Mesenchymal stem cell (in vitro differentiated cells and primary cell): ENCODE measurements around the gene CCDC24.

Experiments
- DNase-seq: peaks from one replicate; pipeline ENCODE4 v3.0.0-alpha.2; 2013
- H2AFZ ChIP-seq: one replicate; pipeline ENCODE4 v1.6.1; 2013; ENCODE audit warnings: low read depth, mild to moderate bottlenecking, control low read depth, inconsistent platforms, low read length, moderate library complexity
- H2AK5ac ChIP-seq: 2 replicates; pipeline ENCODE4 v1.6.1; 2013; ENCODE audit warnings: low read length, moderate library complexity, mild to moderate bottlenecking, inconsistent platforms; ENCODE audit not compliant: severe bottlenecking
- H2BK120ac ChIP-seq: one replicate; pipeline ENCODE4 v1.6.1; 2013; ENCODE audit warnings: low read depth, mild to moderate bottlenecking, inconsistent platforms, low read length, moderate library complexity
- H2BK12ac ChIP-seq, 2 experiments: one replicate each; pipeline ENCODE4 v1.6.1; 2013; ENCODE audit warnings: inconsistent platforms in 2 of 2, low read length in 2 of 2, mild to moderate bottlenecking in 2 of 2, moderate library complexity in 2 of 2, control low read depth in 1 of 2
- H2BK15ac ChIP-seq: one replicate; pipeline ENCODE4 v1.6.1; 2013; ENCODE audit warnings: mild to moderate bottlenecking, low read depth, inconsistent platforms; ENCODE audit not compliant: poor library complexity, severe bottlenecking
- H2BK5ac ChIP-seq: 2 replicates; pipeline ENCODE4 v1.6.1; 2013; ENCODE audit warnings: low read depth, mild to moderate bottlenecking, low read length, control low read depth, inconsistent platforms; ENCODE audit not compliant: poor library complexity, severe bottlenecking
- H3K14ac ChIP-seq, 2 experiments: one replicate each; pipeline ENCODE4 v1.6.1; 2013; ENCODE audit warnings: inconsistent platforms in 2 of 2, low read length in 2 of 2, control low read depth in 1 of 2, mild to moderate bottlenecking in 1 of 2, moderate library complexity in 1 of 2
- H3K18ac ChIP-seq, 2 experiments: one replicate each; pipeline ENCODE4 v1.6.1; 2013; ENCODE audit warnings: inconsistent platforms in 2 of 2, low read length in 2 of 2, control low read depth in 1 of 2, low read depth in 1 of 2, mild to moderate bottlenecking in 1 of 2
- H3K23ac ChIP-seq, 2 experiments: one replicate each; pipeline ENCODE4 v1.6.1; 2013; ENCODE audit warnings: inconsistent platforms in 2 of 2, low read length in 2 of 2, mild to moderate bottlenecking in 2 of 2, moderate library complexity in 2 of 2, control low read depth in 1 of 2
- H3K27ac ChIP-seq: 2 replicates; pipeline ENCODE4 v1.5.1; 2013; ENCODE audit warnings: mild to moderate bottlenecking, moderate library complexity, low read length, control low read depth, inconsistent platforms; ENCODE audit not compliant: poor library complexity, severe bottlenecking
- H3K27me3 ChIP-seq, 2 experiments: 2 replicates each; pipeline versions ENCODE4 v1.6.1 to v1.7.0; 2013; ENCODE audit warnings: low read length in 2 of 2, mild to moderate bottlenecking in 2 of 2, moderate library complexity in 2 of 2, control low read depth in 1 of 2, inconsistent platforms in 1 of 2; ENCODE audit not compliant: control insufficient read depth in 1 of 2, insufficient read depth in 1 of 2
- H3K36me3 ChIP-seq, 2 experiments: 2 replicates each; pipeline versions ENCODE4 v1.6.1 to v1.7.0; 2013; ENCODE audit warnings: low read length in 2 of 2, control low read depth in 1 of 2, inconsistent platforms in 1 of 2, low read depth in 1 of 2, mild to moderate bottlenecking in 1 of 2; ENCODE audit not compliant: insufficient read depth in 2 of 2, control insufficient read depth in 1 of 2
- H3K4ac ChIP-seq, 2 experiments: one replicate each; pipeline ENCODE4 v1.6.1; 2013; ENCODE audit warnings: inconsistent platforms in 2 of 2, low read length in 2 of 2, mild to moderate bottlenecking in 2 of 2, moderate library complexity in 2 of 2, control low read depth in 1 of 2, low read depth in 1 of 2
- H3K4me1 ChIP-seq: 2 replicates; pipeline ENCODE4 v1.6.1; 2013; ENCODE audit warnings: low read depth, low read length, control low read depth; ENCODE audit not compliant: control insufficient read depth, insufficient read depth
- H3K4me2 ChIP-seq: 2 replicates; pipeline ENCODE4 v1.6.1; 2013; ENCODE audit warnings: low read length, mild to moderate bottlenecking, inconsistent platforms; ENCODE audit not compliant: poor library complexity, severe bottlenecking
- H3K4me3 ChIP-seq, 2 experiments: 2 replicates each; pipeline versions ENCODE4 v1.5.1 to v1.7.0; 2013; ENCODE audit warnings: low read length in 2 of 2, mild to moderate bottlenecking in 2 of 2, control low read depth in 1 of 2, low read depth in 1 of 2; ENCODE audit not compliant: insufficient read depth in 1 of 2
- H3K79me1 ChIP-seq: replicated peaks from 2 replicates; pipeline ENCODE4 v1.6.1; 2013; ENCODE audit warnings: mild to moderate bottlenecking, control low read depth, low read length, inconsistent platforms; ENCODE audit not compliant: poor library complexity, severe bottlenecking
- H3K9ac ChIP-seq: 2 replicates; pipeline ENCODE4 v1.7.0; 2013; ENCODE audit warnings: mild to moderate bottlenecking, low read length, moderate library complexity
- H3K9me3 ChIP-seq: 2 replicates; pipeline ENCODE4 v1.7.0; 2013; ENCODE audit warnings: mild to moderate bottlenecking, low read length; ENCODE audit not compliant: control insufficient read depth
- H4K8ac ChIP-seq: one replicate; pipeline ENCODE4 v1.6.1; 2013; ENCODE audit warnings: inconsistent platforms, mild to moderate bottlenecking, low read length, moderate library complexity
- H4K91ac ChIP-seq: one replicate; pipeline ENCODE4 v1.6.1; 2013; ENCODE audit warnings: mild to moderate bottlenecking, low read length, inconsistent platforms
- WGBS: methylation state at CpG from one replicate; pipeline ENCODE4 v1.1.7; 2013; ENCODE audit warnings: mixed read lengths; 5-methylcytosine and 5-hydroxymethylcytosine counted together

Gene CCDC24

GRCh38 chr1:43946236-43947060 lies 45.0 kb upstream of the CCDC24 start, which contains the start of gene IPO13:
IPO13 (plus strand) TSS chr1:43946950; CDS start chr1:43947601, 651 bp downstream.
- peak within 1 kb of the TSS; percentile 100 for H3K9ac ChIP-seq
- H2AFZ ChIP-seq = peak within 1 kb of the TSS; percentile 98
- peak within 1 kb of the TSS; percentile 87 to 96 for H3K18ac ChIP-seq
- H2BK15ac ChIP-seq = peak within 1 kb of the TSS; percentile 90
- peak within 1 kb of the TSS; percentile 68 to 99 for H3K4me3 ChIP-seq
- peak within 1 kb of the TSS; percentile 85 for H3K4me2 ChIP-seq
- H4K8ac ChIP-seq = peak within 1 kb of the TSS; percentile 78
- peaks cover 29% of the 10 kb centered on the region for H3K79me1 ChIP-seq
- peaks cover 9 to 18% of the 10 kb centered on the region in 2 experiments for H3K36me3 ChIP-seq
- H3K4ac ChIP-seq = peak within 1 kb of the TSS in 1 of 2 experiments; percentile 96
- peak within 1 kb of the TSS in 1 of 2 experiments; percentile 97 for H3K23ac ChIP-seq
- peak within 1 kb of the TSS; percentile 87 for H4K91ac ChIP-seq
- peak within 1 kb of the TSS; percentile 55 for H2BK120ac ChIP-seq
- H3K14ac ChIP-seq = peak within 1 kb of the TSS in 1 of 2 experiments; percentile 98
- peak within 1 kb of the TSS in 1 of 2 experiments; percentile 75 for H2BK12ac ChIP-seq
- WGBS = under 1% methylated on average over 70 of the region's 74 CpGs
- peak within 1 kb of the TSS; percentile 98 for H2BK5ac ChIP-seq
- no peaks in the 10 kb centered on the region for H3K9me3 ChIP-seq
- peak within 1 kb of the TSS; percentile 68 for H3K27ac ChIP-seq
- peaks cover 30% of the 10 kb centered on the region for H3K4me1 ChIP-seq
- no peaks in the 10 kb centered on the region for H3K27me3 ChIP-seq
- H2AK5ac ChIP-seq = no peak within 1 kb of the TSS
- DNase-seq = peak; percentile 96

- Histone ChIP-seq H4K8ac (peak overlapping the region; percentile 1), H3K23ac (peak overlapping the region in 1 of 2 experiments; percentile 97), H4K91ac (peak overlapping the region; percentile 2), H3K4me3 (peak overlapping the region; percentile 68 to 99), H3K4ac (peak overlapping the region in 1 of 2 experiments; percentile 96), H2BK120ac (no peak overlapping the region), H3K4me1 (peaks cover 30% of the 10 kb centered on the region), H3K79me1 (peaks cover 29% of the 10 kb centered on the region), H3K18ac (peak overlapping the region; percentile 87 to 96), H3K4me2 (peak overlapping the region; percentile 85), H3K14ac (peak overlapping the region in 1 of 2 experiments; percentile 98), H3K36me3 (peaks cover 9 to 18% of the 10 kb centered on the region in 2 experiments), H3K9me3 (no peaks in the 10 kb centered on the region), H3K9ac (peak overlapping the region; percentile 100), H2BK12ac (peak overlapping the region in 1 of 2 experiments; percentile 75), H3K27ac (no peak overlapping the region), H2AFZ (peak overlapping the region; percentile 98), H2BK15ac (peak overlapping the region; percentile 90), H2BK5ac (no peak overlapping the region), H2AK5ac (no peak overlapping the region), H3K27me3 (no peaks in the 10 kb centered on the region)
- WGBS = 17% methylated on average over 27 of the region's 27 CpGs
- no peak for DNase-seq
Measured at GRCh38 chr1:43947061-43947873, 44.1 kb upstream of the CCDC24 start.

GRCh38 chr1:43947874-43948437 lies 43.4 kb upstream of the CCDC24 start:
- H3K4me3 ChIP-seq = peak overlapping the region in 1 of 2 experiments; percentile 99
- H3K9me3 ChIP-seq = no peaks in the 10 kb centered on the region
- H3K27me3 ChIP-seq = no peaks in the 10 kb centered on the region
- peaks cover 30% of the 10 kb centered on the region for H3K4me1 ChIP-seq
- H3K4ac ChIP-seq = no peak overlapping the region
- H3K18ac ChIP-seq = no peak overlapping the region
- H3K23ac ChIP-seq = peak overlapping the region in 1 of 2 experiments; percentile 14
- H3K4me2 ChIP-seq = peak overlapping the region; percentile 85
- H4K91ac ChIP-seq = no peak overlapping the region
- DNase-seq = no peak
- no peak overlapping the region for H2AK5ac ChIP-seq
- no peak overlapping the region for H2BK12ac ChIP-seq
- H3K14ac ChIP-seq = no peak overlapping the region
- H3K79me1 ChIP-seq = peaks cover 30% of the 10 kb centered on the region
- H2AFZ ChIP-seq = no peak overlapping the region
- no peak overlapping the region for H2BK5ac ChIP-seq
- H3K36me3 ChIP-seq = peaks cover 9 to 18% of the 10 kb centered on the region in 2 experiments
- 73% methylated on average over 2 of the region's 3 CpGs for WGBS
- H3K27ac ChIP-seq = no peak overlapping the region
- H4K8ac ChIP-seq = no peak overlapping the region
- no peak overlapping the region for H2BK15ac ChIP-seq
- no peak overlapping the region for H2BK120ac ChIP-seq
- H3K9ac ChIP-seq = peak overlapping the region; percentile 100
